OCI-LY7 (cell line): Measurements from ENCODE around the gene MPRIP.

ENCODE experiments used
- CTCF ChIP-seq: fragments of 200-600 bp; sonication (generic); conservative IDR thresholded peaks from 2 replicates; pipeline ENCODE4 v1.5.1; 2014; ENCODE audit warnings: mild to moderate bottlenecking, antibody characterized with exemption, low read length, moderate library complexity, mixed read lengths
- EZH2phosphoT487 ChIP-seq: fragments of 200-600 bp; sonication (generic); IDR thresholded peaks from 2 replicates; pipeline ENCODE4 v1.6.1; 2018; ENCODE audit warnings: low read depth, borderline replicate concordance, mild to moderate bottlenecking, mixed run types, antibody characterized with exemption, low read length, moderate library complexity, mixed read lengths

GRCh38 chr17:17054636-17055035 lies 12.4 kb downstream of the MPRIP start:
- no peak for TF ChIP-seq CTCF
- TF ChIP-seq EZH2phosphoT487 = no peak
